ENCODE measurements around the gene ZNF664. TPM values are rescaled to one million over a fixed set of nuclear protein-coding genes. Genes with fewer than 3 reads are reported as not detected.

ZNF664 gene
- total and polyA plus RNA-seq, 2 of the 8 experiments (the other 6 are each of a cell fraction or from before 2014, with no cell fraction given), result 22.8 to 51.4 TPM

DNA sequence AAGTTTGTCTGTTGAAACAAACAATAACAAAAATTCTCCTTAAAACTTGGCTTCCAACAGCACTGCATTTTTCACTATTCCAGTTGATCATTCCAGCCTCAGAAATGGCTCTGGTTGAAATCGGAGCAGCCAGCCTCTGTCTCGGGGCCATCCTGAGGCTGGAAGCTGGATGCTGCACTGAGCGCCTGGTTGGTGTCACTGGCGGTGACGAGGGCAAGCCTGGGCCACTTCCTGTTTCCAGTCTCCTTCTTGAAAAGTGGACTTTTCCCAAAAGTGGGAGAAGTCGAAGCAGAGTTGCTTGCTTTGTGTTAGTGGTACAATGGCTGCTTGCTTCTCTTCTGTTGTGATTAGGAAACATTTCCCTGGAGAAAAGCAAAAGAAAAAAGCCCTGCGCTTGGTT lies 49.1 kb upstream of the ZNF664 start:
- ChIA-PET POLR2A (ENCODE audit: partially characterized antibody) (no interaction called here), CTCF (ENCODE audit: partially characterized antibody) (interaction anchor here (1.0 to 1.4 kb wide), 3 partner anchors 15 to 108 kb away, joined by 3 to 5 read pairs (median 4); no protein-coding TSS in a partner anchor)
- no peak overlapping the region for H3K27ac ChIP-seq (ENCODE audit: low read depth, low read length)
- no peak for FAIRE-seq
- no peak overlapping the region for H3K4ac ChIP-seq (replicated peaks; ENCODE audit: insufficient read length, low read depth, low read length)
- no peaks in the 10 kb centered on the region for H4K20me1 ChIP-seq (replicated peaks in 1 of 2; ENCODE audit: control insufficient read depth in 1 of 2, insufficient read depth in 2 of 2, low read length in 2 of 2)
- DNase-seq (ENCODE audit: low read depth in 1 of 2, low spot score in 2 of 2), result no peak
- no peak overlapping the region for H2BK12ac ChIP-seq (ENCODE audit: low read depth, low read length)
- no peak overlapping the region for H2AFZ ChIP-seq (ENCODE audit: low read length)
- H2BK5ac ChIP-seq (ENCODE audit: low read depth, low read length), result no peak overlapping the region
- no peak overlapping the region for H3K4me2 ChIP-seq (ENCODE audit: insufficient read depth in 1 of 2, low read depth in 2 of 2, low read length in 2 of 2)
- no peaks in the 10 kb centered on the region; a peak in 1 of 7 replicates for H3K27me3 ChIP-seq (replicated peaks in 1 of 4; ENCODE audit: control insufficient read depth in 3 of 4, extremely low read depth in 1 of 4, insufficient read depth in 3 of 4, low read length in 3 of 4)
- H3K56ac ChIP-seq (replicated peaks; ENCODE audit: insufficient read length, low read depth, low read length), result no peak overlapping the region
- no peak overlapping the region for H2BK20ac ChIP-seq (ENCODE audit: low read length)
- no peak overlapping the region for H2AK5ac ChIP-seq (ENCODE audit: low read depth, low read length)
- 89% methylated on average over 7 of the region's 7 CpGs; no CpG with 5 or more reads in 1 of the 2 experiments for WGBS, 2 experiments (ENCODE audit: extremely low coverage in 1 of 2, insufficient coverage in 1 of 2, insufficient read length in 1 of 2, insufficient replicate concordance in 2 of 2, low coverage in 1 of 2, low lambda C conversion rate in 2 of 2, missing lambda C conversion rate in 1 of 2)
- no peaks in the 10 kb centered on the region for H3K79me2 ChIP-seq (ENCODE audit: control insufficient read depth in 1 of 2, insufficient read depth in 2 of 2, low read length in 2 of 2)
- H4K91ac ChIP-seq (replicated peaks; ENCODE audit: insufficient read length, low read length), result no peak overlapping the region
- no peak overlapping the region for H2BK120ac ChIP-seq (replicated peaks; ENCODE audit: low read depth, low read length)
- no peak overlapping the region for H4K8ac ChIP-seq (ENCODE audit: extremely low read depth, insufficient read depth, low read length)
- no peak overlapping the region for H2BK15ac ChIP-seq (ENCODE audit: low read length)
- no peak overlapping the region for H3K18ac ChIP-seq (ENCODE audit: extremely low read depth, low read length)
- no peaks in the 10 kb centered on the region for H3K4me1 ChIP-seq (replicated peaks in 1 of 4; ENCODE audit: control insufficient read depth in 3 of 4, insufficient read depth in 4 of 4, low read length in 3 of 4)
- no peak overlapping the region for H3K14ac ChIP-seq (ENCODE audit: insufficient read length)
- H3K9me3 ChIP-seq (ENCODE audit: insufficient read depth in 2 of 2, low read depth in 1 of 2, low read length in 1 of 2), result no peaks in the 10 kb centered on the region
- H3K9ac ChIP-seq (replicated peaks in 1 of 4; ENCODE audit: extremely low read depth in 1 of 4, low read depth in 3 of 4, low read length in 3 of 4), result no peak overlapping the region
- no peaks in the 10 kb centered on the region for H3K79me1 ChIP-seq (ENCODE audit: low read depth, low read length)
- H3K23ac ChIP-seq (ENCODE audit: insufficient read length), result no peak overlapping the region
- H4K5ac ChIP-seq (ENCODE audit: insufficient read length, low read depth, low read length), result no peak overlapping the region
- no peaks in the 10 kb centered on the region; the same call in 1 of the 2 replicates for H3K23me2 ChIP-seq (ENCODE audit: low read depth, low read length)
- H3K36me3 ChIP-seq (ENCODE audit: control insufficient read depth in 2 of 4, insufficient read depth in 4 of 4, low read length in 3 of 4), result no peaks in the 10 kb centered on the region
- no peak overlapping the region for H3K4me3 ChIP-seq (ENCODE audit: extremely low read depth in 1 of 4, insufficient read depth in 2 of 4, low read depth in 3 of 4, low read length in 4 of 4)
- TF ChIP-seq RFX5 (IDR thresholded peaks at IDR 0.05; ENCODE audit: borderline replicate concordance, low read depth, low read length) (no peak), BACH1 (IDR thresholded peaks at IDR 0.05; ENCODE audit: low read length) (no peak), SP2 (IDR thresholded peaks at IDR 0.05; ENCODE audit: low read length) (no peak), BRCA1 (IDR thresholded peaks at IDR 0.05; ENCODE audit: low read depth, low read length) (no peak), BCL11A (IDR thresholded peaks at IDR 0.05; ENCODE audit: low read depth in 2 of 2, low read length in 2 of 2) (no peak), ATF2 (IDR thresholded peaks at IDR 0.05; ENCODE audit: low read length) (no peak), CHD2 (IDR thresholded peaks at IDR 0.05; ENCODE audit: low read length) (no peak), GABPA (IDR thresholded peaks at IDR 0.05; ENCODE audit: borderline replicate concordance, insufficient read depth, low read length) (no peak), MAFK (IDR thresholded peaks at IDR 0.05; ENCODE audit: low read depth, low read length) (no peak), TAF1 (IDR thresholded peaks at IDR 0.05; ENCODE audit: low read depth, low read length) (no peak), NRF1 (IDR thresholded peaks at IDR 0.05; ENCODE audit: low read depth, low read length) (no peak), ZNF274 (IDR thresholded peaks at IDR 0.05; ENCODE audit: borderline replicate concordance, extremely low read depth, low read length) (no peak), GTF2F1 (IDR thresholded peaks at IDR 0.05; ENCODE audit: borderline replicate concordance, low read depth, low read length) (no peak), EGR1 (IDR thresholded peaks at IDR 0.05; ENCODE audit: borderline replicate concordance, low read depth, low read length) (no peak)
